Trophoblast cell (in vitro differentiated cells and primary cell): ENCODE data around the gene NCOA4.

Experiments
- DNase-seq, 2 donors: peaks; one replicate each; pipeline ENCODE4 v3.0.0-alpha.2; 2016
- H2AFZ ChIP-seq: 2 replicates; pipeline ENCODE4 v1.6.1; 2013; ENCODE audit warnings: low read length, moderate library complexity, mild to moderate bottlenecking; ENCODE audit not compliant: insufficient read depth, poor library complexity
- H2AK5ac ChIP-seq: 2 replicates; pipeline ENCODE4 v1.6.1; 2013; ENCODE audit warnings: mild to moderate bottlenecking, low read length
- H2BK120ac ChIP-seq: 2 replicates; pipeline ENCODE4 v1.6.1; 2013; ENCODE audit warnings: low read length, mild to moderate bottlenecking, moderate library complexity; ENCODE audit not compliant: insufficient read depth, poor library complexity
- H2BK12ac ChIP-seq: 2 replicates; pipeline ENCODE4 v1.6.1; 2013; ENCODE audit warnings: mild to moderate bottlenecking, low read length, moderate library complexity
- H2BK5ac ChIP-seq: 2 replicates; pipeline ENCODE4 v1.6.1; 2013; ENCODE audit warnings: low read length, low read depth, moderate library complexity, mild to moderate bottlenecking; ENCODE audit not compliant: poor library complexity
- H3K14ac ChIP-seq: 2 replicates; pipeline ENCODE4 v1.6.1; 2013; ENCODE audit warnings: mild to moderate bottlenecking, low read length
- H3K18ac ChIP-seq: 2 replicates; pipeline ENCODE4 v1.6.1; 2013; ENCODE audit warnings: mild to moderate bottlenecking, low read length
- H3K23ac ChIP-seq: 2 replicates; pipeline ENCODE4 v1.6.1; 2013; ENCODE audit warnings: low read length
- H3K27ac ChIP-seq: 2 replicates; pipeline ENCODE4 v1.5.1; 2013; ENCODE audit warnings: low read depth, mild to moderate bottlenecking, inconsistent platforms, low read length, moderate library complexity
- H3K27me3 ChIP-seq: 2 replicates; pipeline ENCODE4 v1.6.1; 2013; ENCODE audit warnings: inconsistent platforms, mild to moderate bottlenecking, low read length, moderate library complexity; ENCODE audit not compliant: insufficient read depth
- H3K36me3 ChIP-seq, 2 experiments: 1 replicate in 1 of 2; 2 replicates in 1 of 2; pipeline ENCODE4 v1.6.1; 2013; ENCODE audit warnings: low read length in 2 of 2, mild to moderate bottlenecking in 2 of 2, moderate library complexity in 1 of 2; ENCODE audit not compliant: insufficient read depth in 2 of 2, control insufficient read depth in 1 of 2
- H3K4ac ChIP-seq: 2 replicates; pipeline ENCODE4 v1.6.1; 2013; ENCODE audit warnings: low read depth, mild to moderate bottlenecking, low read length, moderate library complexity
- H3K4me1 ChIP-seq, 2 experiments: 1 replicate in 1 of 2; 2 replicates in 1 of 2; pipeline ENCODE4 v1.6.1; 2013; ENCODE audit warnings: low read length in 2 of 2, mild to moderate bottlenecking in 2 of 2, moderate library complexity in 1 of 2; ENCODE audit not compliant: insufficient read depth in 2 of 2, control insufficient read depth in 1 of 2
- H3K4me2 ChIP-seq: 2 replicates; pipeline ENCODE4 v1.6.1; 2013; ENCODE audit warnings: inconsistent platforms, mild to moderate bottlenecking, low read length, moderate library complexity
- H3K4me3 ChIP-seq: 2 replicates; pipeline ENCODE4 v1.5.1; 2013; ENCODE audit warnings: mild to moderate bottlenecking, low read depth, low read length, inconsistent platforms
- H3K79me1 ChIP-seq: one replicate; pipeline ENCODE4 v1.6.1; 2013; ENCODE audit warnings: low read length
- H3K79me2 ChIP-seq: 2 replicates; pipeline ENCODE4 v1.6.1; 2013; ENCODE audit warnings: low read length, mild to moderate bottlenecking; ENCODE audit not compliant: control insufficient read depth, insufficient read depth, poor library complexity
- H3K9ac ChIP-seq: 2 replicates; pipeline ENCODE4 v1.6.1; 2013; ENCODE audit warnings: mild to moderate bottlenecking, low read length
- H3K9me3 ChIP-seq: 2 replicates; pipeline ENCODE4 v1.6.1; 2013; ENCODE audit warnings: low read depth, mild to moderate bottlenecking, control low read depth, inconsistent platforms, low read length; ENCODE audit not compliant: insufficient read depth
- H4K12ac ChIP-seq: 2 replicates; pipeline ENCODE4 v1.6.1; 2013; ENCODE audit warnings: low read depth, mild to moderate bottlenecking, low read length, moderate library complexity
- H4K8ac ChIP-seq: 2 replicates; pipeline ENCODE4 v1.6.1; 2013; ENCODE audit warnings: low read depth, mild to moderate bottlenecking, low read length, moderate library complexity
- H4K91ac ChIP-seq: one replicate; pipeline ENCODE4 v1.6.1; 2013; ENCODE audit warnings: low read depth, mild to moderate bottlenecking, low read length, moderate library complexity
- WGBS: extraction: QIAGEN DNeasy Blood & Tissue Kit; methylation state at CpG from one replicate; pipeline ENCODE4 v1.1.7; 2013; ENCODE audit warnings: missing lambda C conversion rate; ENCODE audit not compliant: insufficient read length, insufficient coverage; ENCODE audit errors: extremely low coverage; 5-methylcytosine and 5-hydroxymethylcytosine counted together

The NCOA4 gene

DNA sequence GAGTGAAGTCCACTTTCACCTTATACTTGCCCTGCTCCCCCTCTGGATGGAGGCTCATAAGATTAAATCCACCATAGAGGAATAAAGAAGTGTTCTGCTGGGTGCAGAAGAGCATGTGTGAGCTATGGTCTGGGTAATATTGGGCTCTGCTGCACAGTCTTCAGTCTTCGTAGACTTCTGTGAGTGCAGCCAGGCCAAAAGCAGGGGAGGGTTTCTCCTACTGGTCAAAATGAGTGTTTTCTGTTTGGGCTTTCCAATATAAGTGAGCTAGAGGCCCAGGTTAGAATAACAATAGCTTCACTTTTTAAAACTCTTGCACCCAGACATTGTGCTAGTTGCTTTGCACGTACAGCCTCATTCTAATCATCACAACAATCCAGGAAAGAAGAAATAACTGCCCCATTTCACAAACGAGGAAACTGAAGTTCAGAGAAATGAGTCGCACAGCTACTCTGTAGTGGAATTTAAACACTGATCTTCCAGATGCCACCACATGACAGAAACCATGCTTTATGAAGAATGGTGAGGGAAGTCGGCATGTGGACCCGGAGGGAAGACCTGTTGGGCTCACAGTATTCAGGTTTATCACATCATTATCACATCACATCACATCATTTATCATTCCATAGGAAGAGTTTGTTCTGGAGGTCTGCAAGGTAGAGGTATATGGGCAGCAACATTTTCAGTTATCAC is 39.5 kb upstream of the NCOA4 start:
- no peaks in the 10 kb centered on the region for H3K79me1 ChIP-seq
- H4K8ac ChIP-seq, result no peak overlapping the region
- H3K79me2 ChIP-seq, result no peaks in the 10 kb centered on the region
- no peak overlapping the region for H3K4ac ChIP-seq
- no peak overlapping the region for H2AFZ ChIP-seq
- H3K9me3 ChIP-seq, result no peaks in the 10 kb centered on the region
- H3K27me3 ChIP-seq, result no peaks in the 10 kb centered on the region
- no CpG with 5 or more reads among the region's 6 CpGs for WGBS
- H3K36me3 ChIP-seq, result no peaks in the 10 kb centered on the region
- H4K12ac ChIP-seq, result no peak overlapping the region
- peak; percentile 80 to 86 for DNase-seq
- no peak overlapping the region for H3K27ac ChIP-seq
- H3K4me3 ChIP-seq, result no peak overlapping the region
- no peak overlapping the region for H3K4me2 ChIP-seq
- no peak overlapping the region for H2AK5ac ChIP-seq
- H3K23ac ChIP-seq, result no peak overlapping the region
- peaks cover 0 to 9% of the 10 kb centered on the region in 2 experiments for H3K4me1 ChIP-seq
- no peak overlapping the region for H3K9ac ChIP-seq
- no peak overlapping the region for H3K18ac ChIP-seq
- no peak overlapping the region for H2BK12ac ChIP-seq
- no peak overlapping the region for H2BK120ac ChIP-seq
- no peak overlapping the region for H4K91ac ChIP-seq
- no peak overlapping the region for H2BK5ac ChIP-seq
- no peak overlapping the region for H3K14ac ChIP-seq

DNA sequence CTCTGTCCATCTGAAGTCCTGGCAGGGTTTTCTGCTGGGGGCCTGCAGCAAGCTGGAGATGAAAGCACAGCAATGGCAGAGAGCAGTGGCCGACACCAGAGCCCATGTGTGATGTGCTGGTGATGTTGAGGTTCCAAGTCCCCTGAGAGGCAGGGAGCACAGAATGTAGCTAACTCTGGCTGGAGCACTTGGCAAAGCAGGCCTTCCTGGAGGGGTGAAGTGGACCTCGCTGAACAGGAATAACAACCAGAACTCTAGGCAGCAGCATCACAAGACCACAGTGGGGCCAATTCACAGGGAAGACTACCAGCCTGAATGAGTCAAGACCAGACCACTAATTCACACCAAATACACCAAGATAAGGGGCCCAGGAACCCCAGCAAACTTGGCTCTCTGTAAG is 38.5 kb upstream of the NCOA4 start:
- H3K79me2 ChIP-seq, result no peaks in the 10 kb centered on the region
- H4K12ac ChIP-seq, result no peak overlapping the region
- no peak overlapping the region for H2AK5ac ChIP-seq
- H3K27ac ChIP-seq, result no peak overlapping the region
- H3K9me3 ChIP-seq, result no peaks in the 10 kb centered on the region
- no peak overlapping the region for H2AFZ ChIP-seq
- H2BK5ac ChIP-seq, result no peak overlapping the region
- H3K4me1 ChIP-seq, result peaks cover 0 to 9% of the 10 kb centered on the region in 2 experiments
- WGBS, result no CpG with 5 or more reads among the region's 2 CpGs
- no peak for DNase-seq
- no peaks in the 10 kb centered on the region for H3K79me1 ChIP-seq
- H4K8ac ChIP-seq, result no peak overlapping the region
- no peak overlapping the region for H3K14ac ChIP-seq
- no peak overlapping the region for H3K4me3 ChIP-seq
- no peak overlapping the region for H4K91ac ChIP-seq
- no peaks in the 10 kb centered on the region for H3K27me3 ChIP-seq
- H2BK12ac ChIP-seq, result no peak overlapping the region
- H3K4ac ChIP-seq, result no peak overlapping the region
- H3K23ac ChIP-seq, result no peak overlapping the region
- no peaks in the 10 kb centered on the region for H3K36me3 ChIP-seq
- H2BK120ac ChIP-seq, result no peak overlapping the region
- H3K4me2 ChIP-seq, result no peak overlapping the region
- no peak overlapping the region for H3K9ac ChIP-seq
- H3K18ac ChIP-seq, result no peak overlapping the region

DNA sequence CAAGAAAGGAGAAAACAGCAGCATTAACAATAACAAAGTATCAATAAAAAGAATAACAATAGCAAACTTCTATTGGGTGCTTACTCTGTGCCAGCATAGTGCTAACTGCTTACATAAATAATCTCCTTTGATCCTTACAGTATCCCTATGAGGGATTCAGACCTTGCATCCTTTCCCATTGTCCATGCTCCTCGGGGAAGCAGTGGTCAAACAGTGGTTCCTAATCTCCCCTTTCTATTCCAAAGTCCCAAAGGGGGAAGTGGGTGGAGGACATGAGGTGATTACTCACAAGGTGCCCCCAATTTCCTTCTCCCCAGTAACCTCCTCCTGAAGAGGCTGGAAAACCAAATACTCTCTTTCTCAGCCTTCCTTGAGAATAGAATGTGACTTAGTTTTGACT is 37.7 kb upstream of the NCOA4 start:
- no peak for DNase-seq
- WGBS, result no CpG with 5 or more reads among the region's 1 CpG
- no peak overlapping the region for H2BK5ac ChIP-seq

DNA sequence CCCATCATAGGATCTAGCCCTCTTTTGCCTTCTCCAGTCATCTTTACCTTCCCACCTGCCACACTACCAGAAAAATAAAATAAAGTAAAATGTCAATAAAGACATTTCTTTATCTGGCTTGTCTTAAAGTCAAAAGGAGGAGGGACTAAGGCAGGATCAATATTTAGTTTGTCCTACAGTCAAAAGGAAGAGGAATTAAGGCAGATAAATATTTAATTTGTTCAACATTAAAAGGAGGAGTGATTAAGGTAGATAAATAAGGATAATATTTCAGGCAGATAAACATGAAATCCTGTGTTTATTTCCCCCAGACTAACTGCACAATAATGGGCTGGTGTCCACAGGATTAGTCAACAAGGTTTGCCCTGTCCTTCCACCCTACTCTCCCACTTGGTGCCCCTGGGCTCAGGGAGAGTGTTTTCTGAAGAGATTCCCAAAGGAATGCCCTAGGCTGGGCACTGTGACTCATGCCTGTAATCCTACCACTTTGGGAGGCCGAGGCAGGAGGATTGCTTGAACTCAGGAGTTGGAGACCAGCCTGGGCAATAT is 33.9 kb upstream of the NCOA4 start:
- H3K27me3 ChIP-seq, result no peaks in the 10 kb centered on the region

More for the DNA sequence above, 37.7 kb upstream of the NCOA4 start:
- Histone ChIP-seq H3K79me2 (no peaks in the 10 kb centered on the region), H2AFZ (no peak overlapping the region), H3K9me3 (no peaks in the 10 kb centered on the region), H4K91ac (no peak overlapping the region), H4K8ac (no peak overlapping the region), H3K4me1 (peaks cover 0 to 9% of the 10 kb centered on the region in 2 experiments), H4K12ac (no peak overlapping the region), H3K4ac (no peak overlapping the region), H2BK12ac (no peak overlapping the region), H3K9ac (no peak overlapping the region), H3K79me1 (no peaks in the 10 kb centered on the region), H3K23ac (no peak overlapping the region), H3K4me2 (no peak overlapping the region), H2BK120ac (no peak overlapping the region), H3K4me3 (no peak overlapping the region), H2AK5ac (no peak overlapping the region), H3K18ac (no peak overlapping the region), H3K36me3 (no peaks in the 10 kb centered on the region), H3K27me3 (no peaks in the 10 kb centered on the region), H3K14ac (no peak overlapping the region), H3K27ac (no peak overlapping the region)

More for the DNA sequence above, 33.9 kb upstream of the NCOA4 start:
- Histone ChIP-seq H2BK12ac (no peak overlapping the region), H3K9me3 (peaks cover 2% of the 10 kb centered on the region), H2BK120ac (no peak overlapping the region), H3K18ac (no peak overlapping the region), H2AFZ (no peak overlapping the region), H3K23ac (no peak overlapping the region), H3K4me1 (peaks cover 0 to 4% of the 10 kb centered on the region in 2 experiments), H3K79me2 (no peaks in the 10 kb centered on the region), H3K4me2 (no peak overlapping the region), H2AK5ac (no peak overlapping the region), H3K4ac (no peak overlapping the region), H3K9ac (no peak overlapping the region), H3K14ac (no peak overlapping the region), H2BK5ac (no peak overlapping the region), H4K8ac (no peak overlapping the region), H3K36me3 (no peaks in the 10 kb centered on the region), H3K27ac (no peak overlapping the region), H3K79me1 (no peaks in the 10 kb centered on the region), H3K4me3 (no peak overlapping the region), H4K91ac (no peak overlapping the region), H4K12ac (no peak overlapping the region)
- no CpG with 5 or more reads among the region's 1 CpG for WGBS
- DNase-seq, result no peak
